Measurements from ENCODE around the gene LFNG.
A peak's percentile ranks its signal among the peaks of the same experiment; 100 is the strongest.
"Not testable (repeated sequence)": the region's sequence is repeated elsewhere in the genome, so short reads cannot be mapped to it uniquely, and the experiment has no call there.

Gene LFNG

GRCh38 chr7:2544541-2545188 lies 25.1 kb downstream of the LFNG start:
- DNase-seq (ENCODE audit: low read depth, low spot score): no peak

GRCh38 chr7:2545746-2546425 lies 26.3 kb downstream of the LFNG start:
- no peak for DNase-seq (ENCODE audit: low read depth, low spot score)

GRCh38 chr7:2546776-2547586 lies 27.4 kb downstream of the LFNG start:
- DNase-seq (ENCODE audit: low read depth, low spot score): no peak

GRCh38 chr7:2551418-2551817 lies 31.8 kb downstream of the LFNG start:
- no peak for DNase-seq (ENCODE audit: low read depth, low spot score)

GRCh38 chr7:2553108-2553507 lies 33.5 kb downstream of the LFNG start:
- no peak for DNase-seq (ENCODE audit: low read depth, low spot score)

GRCh38 chr7:2553831-2554581 lies 34.4 kb downstream of the LFNG start:
- no peak for DNase-seq (ENCODE audit: low read depth, low spot score)

- DNase-seq (ENCODE audit: low read depth, low spot score): no peak
These were observed 35.1 kb downstream of the LFNG start for GRCh38 chr7:2554661-2555111.

- peak; percentile 91 for DNase-seq (ENCODE audit: low read depth, low spot score)
These were observed 35.8 kb downstream of the LFNG start, which contains the start of gene BRAT1 for GRCh38 chr7:2555121-2556052. BRAT1 (minus strand) TSS chr7:2555524; CDS start chr7:2554431, 1,093 bp downstream.

GRCh38 chr7:2558629-2559282 lies 39.2 kb downstream of the LFNG start, which contains the start of gene IQCE:
IQCE (plus strand) TSS chr7:2558979; CDS start chr7:2559182, 203 bp downstream.
- peak; percentile 78 for DNase-seq (ENCODE audit: low read depth, low spot score)

- DNase-seq (ENCODE audit: low read depth, low spot score): no peak
These were observed 39.8 kb downstream of the LFNG start for GRCh38 chr7:2559283-2559950.

- not testable (repeated sequence) for DNase-seq (ENCODE audit: low read depth, low spot score)
These were observed 44.4 kb downstream of the LFNG start for GRCh38 chr7:2563955-2564354.

- DNase-seq (ENCODE audit: low read depth, low spot score): no peak
These were observed 45.5 kb downstream of the LFNG start for GRCh38 chr7:2564970-2565540.

- no peak for DNase-seq (ENCODE audit: low read depth, low spot score)
These were observed 46.8 kb downstream of the LFNG start for GRCh38 chr7:2566348-2566889.

- no peak for DNase-seq (ENCODE audit: low read depth, low spot score)
These were observed 47.5 kb downstream of the LFNG start for GRCh38 chr7:2566890-2567678.

- DNase-seq (ENCODE audit: low read depth, low spot score): no peak
These were observed 48.2 kb downstream of the LFNG start for GRCh38 chr7:2567679-2568278.

GRCh38 chr7:2568521-2569223 lies 49.1 kb downstream of the LFNG start:
- DNase-seq (ENCODE audit: low read depth, low spot score): no peak

- no peak for DNase-seq (ENCODE audit: low read depth, low spot score)
These were observed 49.8 kb downstream of the LFNG start for GRCh38 chr7:2569421-2569820.
